ENCODE measurements around the gene TNFSF13. TPM values are rescaled to one million over a fixed set of nuclear protein-coding genes. Genes with fewer than 3 reads are reported as not detected.

Gene TNFSF13
- total RNA-seq, 1 experiment from 2014 or later = 19.7 TPM

Other genes starting within 250 kb of the TNFSF13 start
- gene GPS2, start 243.4 kb upstream of the TNFSF13 start, total RNA-seq (2022) = 59.6 and 61.1 TPM in 2 replicates
- gene NEURL4, start 229.4 kb upstream of the TNFSF13 start, total RNA-seq (2022) = 31.9 and 33.0 TPM in 2 replicates
- 4.1 TPM in 1 of 2 replicates, not detected in the other for gene ACAP1, start 222.2 kb upstream of the TNFSF13 start, total RNA-seq (2022)
- 8.5 and 9.9 TPM in 2 replicates for gene KCTD11, start 206.6 kb upstream of the TNFSF13 start, total RNA-seq (2022)
- not detected in 2 replicates for gene TMEM95, start 203.6 kb upstream of the TNFSF13 start, total RNA-seq (2022)
- gene TNK1, start 177.7 kb upstream of the TNFSF13 start, total RNA-seq (2022) = 7.0 and 8.6 TPM in 2 replicates
- gene PLSCR3, start 164.2 kb upstream of the TNFSF13 start, total RNA-seq (2022) = 21.9 and 26.3 TPM in 2 replicates
- gene TMEM256, start 154.7 kb upstream of the TNFSF13 start, total RNA-seq (2022) = 47.8 and 51.5 TPM in 2 replicates
- gene NLGN2, start 150.9 kb upstream of the TNFSF13 start, total RNA-seq (2022) = 13.9 and 14.6 TPM in 2 replicates
- not detected in 2 replicates for gene SPEM1, start 138.4 kb upstream of the TNFSF13 start, total RNA-seq (2022)
- not detected in 2 replicates for gene SPEM2, start 133.1 kb upstream of the TNFSF13 start, total RNA-seq (2022)
- gene SPEM3, start 129.9 kb upstream of the TNFSF13 start, total RNA-seq (2022) = not detected in 2 replicates
- gene TMEM102, start 123.3 kb upstream of the TNFSF13 start, total RNA-seq (2022) = 8.5 TPM in 2 replicates
- 1.2 and 2.1 TPM in 2 replicates for gene FGF11, start 119.2 kb upstream of the TNFSF13 start, total RNA-seq (2022)
- gene CHRNB1, start 113.7 kb upstream of the TNFSF13 start, total RNA-seq (2022) = 2.4 and 3.0 TPM in 2 replicates
- gene ZBTB4, start 79.1 kb upstream of the TNFSF13 start, total RNA-seq (2022) = 27.2 and 28.1 TPM in 2 replicates
- gene SLC35G6, start 77.3 kb upstream of the TNFSF13 start, total RNA-seq (2022) = not detected in 2 replicates
- gene POLR2A, start 74.4 kb upstream of the TNFSF13 start, total RNA-seq (2022) = 89.0 and 99.3 TPM in 2 replicates
- 7.7 and 8.4 TPM in 2 replicates for gene TNFSF12, start 9.7 kb upstream of the TNFSF13 start, total RNA-seq (2022)
- gene SENP3, start 3.2 kb downstream of the TNFSF13 start, total RNA-seq (2022) = 52.0 and 54.3 TPM in 2 replicates
- 28.6 and 50.0 TPM in 2 replicates for gene CD68, start 20.9 kb downstream of the TNFSF13 start, total RNA-seq (2022)
- gene MPDU1, start 25.1 kb downstream of the TNFSF13 start, total RNA-seq (2022) = 34.6 and 36.3 TPM in 2 replicates
- gene SOX15, start 31.3 kb downstream of the TNFSF13 start, total RNA-seq (2022) = not detected in 2 replicates
- gene FXR2, start 56.1 kb downstream of the TNFSF13 start, total RNA-seq (2022) = 30.3 and 30.9 TPM in 2 replicates
- gene SAT2, start 69.1 kb downstream of the TNFSF13 start, total RNA-seq (2022) = 15.9 and 16.6 TPM in 2 replicates
- gene SHBG, start 71.4 kb downstream of the TNFSF13 start, total RNA-seq (2022) = 0.39 TPM in 1 of 2 replicates, not detected in the other
- gene ATP1B2, start 92.2 kb downstream of the TNFSF13 start, total RNA-seq (2022) = not detected in 2 replicates
- 98.3 and 119 TPM in 2 replicates for gene TP53, start 128.7 kb downstream of the TNFSF13 start, total RNA-seq (2022)
- 10.1 and 12.9 TPM in 2 replicates for gene WRAP53, start 129.7 kb downstream of the TNFSF13 start, total RNA-seq (2022)
- 0.38 and 0.88 TPM in 2 replicates for gene EFNB3, start 146.5 kb downstream of the TNFSF13 start, total RNA-seq (2022)
- gene DNAH2, start 159.0 kb downstream of the TNFSF13 start, total RNA-seq (2022) = 0.26 and 0.51 TPM in 2 replicates